Measurements from ENCODE around the gene AMOTL1.

- TF ChIP-seq EZH2 (IDR thresholded peaks at IDR 0.05; ENCODE audit: low read length, unreplicated experiment) (no peak), CTCF (conservative IDR thresholded peaks at IDR 0.05; ENCODE audit: low read depth, low read length) (no peak)
Observed at GRCh38 chr11:94885133-94885532, 117.0 kb downstream of the AMOTL1 start.
